Naive B cell (primary cell): ENCODE measurements around the gene FGF12. TPM values are rescaled to one million over a fixed set of nuclear protein-coding genes. Genes with fewer than 3 reads are reported as not detected.

ENCODE experiments used
- ATAC-seq, 2 donors: fragments of 150-1000 bp; cut with Tn5 transposase; 2 replicates each; pipeline ENCODE4 v1.10.0; 2021; ENCODE audit warnings: low read depth in 2 of 2, mild to moderate bottlenecking in 2 of 2, moderate library complexity in 2 of 2
- DNase-seq: peaks from one replicate; pipeline ENCODE4 v3.0.0; 2022
- H3K27ac Mint-ChIP-seq, 6 donors: one replicate each; pipeline ENCODE4 v1.8.0; 2020 to 2022; ENCODE audit warnings: mild to moderate bottlenecking in 6 of 6, mixed read lengths in 6 of 6, moderate library complexity in 5 of 6, inconsistent platforms in 2 of 6
- H3K27me3 Mint-ChIP-seq, 3 donors: one replicate each; pipeline ENCODE4 v1.8.0; 2021 to 2022; ENCODE audit warnings: mixed read lengths in 3 of 3, mild to moderate bottlenecking in 1 of 3
- H3K36me3 Mint-ChIP-seq, 2 donors: one replicate each; pipeline ENCODE4 v1.8.0; 2020 to 2022; ENCODE audit warnings: mixed read lengths in 2 of 2, inconsistent platforms in 1 of 2, mild to moderate bottlenecking in 1 of 2
- H3K4me1 Mint-ChIP-seq, 3 donors: one replicate each; pipeline ENCODE4 v1.8.0; 2020 to 2022; ENCODE audit warnings: mixed read lengths in 3 of 3, inconsistent platforms in 1 of 3, mild to moderate bottlenecking in 1 of 3, moderate library complexity in 1 of 3
- H3K4me3 Mint-ChIP-seq, 8 donors: one replicate each; pipeline ENCODE4 v1.8.0; 2020 to 2022; ENCODE audit warnings: mild to moderate bottlenecking in 8 of 8, mixed read lengths in 8 of 8, moderate library complexity in 8 of 8, inconsistent platforms in 2 of 8
- H3K9me3 Mint-ChIP-seq, 7 donors: one replicate each; pipeline ENCODE4 v1.8.0; 2020 to 2022; ENCODE audit warnings: mixed read lengths in 7 of 7, mild to moderate bottlenecking in 5 of 7, inconsistent platforms in 2 of 7, moderate library complexity in 1 of 7
- polyA plus RNA-seq, 6 donors: library from polyadenylated mRNA; unstranded; fragments of 300-500 nt; fragmentation: Illumina TruSeq; gene quantifications; one replicate each; pipeline ENCODE4 v1.2.3, GENCODE V29; 2021; ENCODE audit warnings: low read depth in 6 of 6

FGF12 gene
- polyA plus RNA-seq, 6 donors from 2014 or later = not detected

GRCh38 chr3:192652727-192653126, 74.6 kb downstream of the FGF12 start:
- Mint-ChIP-seq H3K9me3 (peaks cover 0 to 3% (median 0%) of the 10 kb centered on the region in 7 donors), H3K4me1 (no peaks in the 10 kb centered on the region), H3K27ac (no peak overlapping the region), H3K36me3 (no peaks in the 10 kb centered on the region), H3K4me3 (no peak overlapping the region), H3K27me3 (peaks cover 0 to 4% (median 0%) of the 10 kb centered on the region in 3 donors)
- no peak for DNase-seq
- no peak for ATAC-seq

- no peaks in the 10 kb centered on the region for H3K36me3 Mint-ChIP-seq
- ATAC-seq = no peak
Observed at GRCh38 chr3:192651836-192652512, 75.4 kb downstream of the FGF12 start.

GRCh38 chr3:192645437-192645836, 81.9 kb downstream of the FGF12 start:
- DNase-seq (no peak), ATAC-seq (no peak)
- no peak overlapping the region for H3K4me3 Mint-ChIP-seq
- H3K27ac Mint-ChIP-seq = no peak overlapping the region
- H3K27me3 Mint-ChIP-seq = no peaks in the 10 kb centered on the region
- H3K9me3 Mint-ChIP-seq = peaks cover 0 to 3% (median 0%) of the 10 kb centered on the region in 7 donors
- H3K4me1 Mint-ChIP-seq = no peaks in the 10 kb centered on the region
- H3K36me3 Mint-ChIP-seq = no peaks in the 10 kb centered on the region

More at GRCh38 chr3:192651836-192652512, 75.4 kb downstream of the FGF12 start:
- no peak for DNase-seq
- Mint-ChIP-seq H3K9me3 (peaks cover 0 to 3% (median 0%) of the 10 kb centered on the region in 7 donors), H3K27ac (no peak overlapping the region), H3K4me3 (no peak overlapping the region), H3K4me1 (no peaks in the 10 kb centered on the region), H3K27me3 (peaks cover 0 to 4% (median 0%) of the 10 kb centered on the region in 3 donors)

- no peak overlapping the region for H3K4me3 Mint-ChIP-seq
- no peak for DNase-seq
- H3K9me3 Mint-ChIP-seq = peaks cover 0 to 3% (median 0%) of the 10 kb centered on the region in 7 donors
- H3K36me3 Mint-ChIP-seq = no peaks in the 10 kb centered on the region
- ATAC-seq = no peak
- H3K4me1 Mint-ChIP-seq = no peaks in the 10 kb centered on the region
- H3K27me3 Mint-ChIP-seq = no peaks in the 10 kb centered on the region
- H3K27ac Mint-ChIP-seq = no peak overlapping the region
Observed at GRCh38 chr3:192642651-192643050, 84.7 kb downstream of the FGF12 start.

- no peaks in the 10 kb centered on the region for H3K27me3 Mint-ChIP-seq
- H3K27ac Mint-ChIP-seq = no peak overlapping the region
- ATAC-seq (no peak), DNase-seq (no peak)
- H3K36me3 Mint-ChIP-seq = no peaks in the 10 kb centered on the region
- no peaks in the 10 kb centered on the region for H3K4me1 Mint-ChIP-seq
- peaks cover 0 to 3% (median 0%) of the 10 kb centered on the region in 7 donors for H3K9me3 Mint-ChIP-seq
- no peak overlapping the region for H3K4me3 Mint-ChIP-seq
Observed at GRCh38 chr3:192641919-192642318, 85.4 kb downstream of the FGF12 start.

GRCh38 chr3:192639987-192640386, 87.4 kb downstream of the FGF12 start:
- no peaks in the 10 kb centered on the region for H3K4me1 Mint-ChIP-seq
- H3K9me3 Mint-ChIP-seq = peaks cover 0 to 1% (median 0%) of the 10 kb centered on the region in 7 donors
- H3K36me3 Mint-ChIP-seq = no peaks in the 10 kb centered on the region
- H3K4me3 Mint-ChIP-seq = no peak overlapping the region
- H3K27me3 Mint-ChIP-seq = no peaks in the 10 kb centered on the region
- no peak overlapping the region for H3K27ac Mint-ChIP-seq
- ATAC-seq (no peak), DNase-seq (no peak)

- H3K4me3 Mint-ChIP-seq = no peak overlapping the region
- no peaks in the 10 kb centered on the region for H3K27me3 Mint-ChIP-seq
- ATAC-seq (no peak), DNase-seq (no peak)
- H3K36me3 Mint-ChIP-seq = no peaks in the 10 kb centered on the region
- H3K27ac Mint-ChIP-seq = no peak overlapping the region
- H3K9me3 Mint-ChIP-seq = no peaks in the 10 kb centered on the region
- H3K4me1 Mint-ChIP-seq = no peaks in the 10 kb centered on the region
Observed at GRCh38 chr3:192637803-192638202, 89.5 kb downstream of the FGF12 start.

- no peak for ATAC-seq
- Mint-ChIP-seq H3K27me3 (no peaks in the 10 kb centered on the region), H3K4me1 (no peaks in the 10 kb centered on the region), H3K27ac (no peak overlapping the region), H3K36me3 (no peaks in the 10 kb centered on the region), H3K4me3 (no peak overlapping the region), H3K9me3 (no peaks in the 10 kb centered on the region)
- no peak for DNase-seq
Observed at GRCh38 chr3:192636517-192637444, 90.6 kb downstream of the FGF12 start.

- H3K27ac Mint-ChIP-seq = no peak overlapping the region
- H3K36me3 Mint-ChIP-seq = no peaks in the 10 kb centered on the region
- ATAC-seq = no peak
- no peak overlapping the region for H3K4me3 Mint-ChIP-seq
- no peak for DNase-seq
- H3K4me1 Mint-ChIP-seq = no peaks in the 10 kb centered on the region
- no peaks in the 10 kb centered on the region for H3K27me3 Mint-ChIP-seq
- peaks cover 0 to 4% (median 1%) of the 10 kb centered on the region in 7 donors for H3K9me3 Mint-ChIP-seq
Observed at GRCh38 chr3:192629429-192629828, 97.9 kb downstream of the FGF12 start.

- Mint-ChIP-seq H3K27ac (no peak overlapping the region), H3K27me3 (peaks cover 0 to 8% (median 0%) of the 10 kb centered on the region in 3 donors), H3K4me1 (no peaks in the 10 kb centered on the region), H3K36me3 (no peaks in the 10 kb centered on the region), H3K4me3 (no peak overlapping the region), H3K9me3 (no peaks in the 10 kb centered on the region)
- ATAC-seq (no peak), DNase-seq (no peak)
Observed at GRCh38 chr3:192621909-192622308, 105.4 kb downstream of the FGF12 start.

- DNase-seq (no peak), ATAC-seq (no peak)
- Mint-ChIP-seq H3K9me3 (no peaks in the 10 kb centered on the region), H3K27ac (peak overlapping the region in 1 of 6 donors; percentile 53), H3K36me3 (no peaks in the 10 kb centered on the region), H3K4me1 (no peaks in the 10 kb centered on the region), H3K27me3 (peaks cover 0 to 11% (median 4%) of the 10 kb centered on the region in 3 donors), H3K4me3 (no peak overlapping the region)
Observed at GRCh38 chr3:192620275-192620674, 107.1 kb downstream of the FGF12 start.

GRCh38 chr3:192611411-192611810, 115.9 kb downstream of the FGF12 start:
- H3K36me3 Mint-ChIP-seq = no peaks in the 10 kb centered on the region
- H3K4me1 Mint-ChIP-seq = no peaks in the 10 kb centered on the region
- DNase-seq = no peak
- no peak for ATAC-seq
- H3K27me3 Mint-ChIP-seq = peaks cover 0 to 8% (median 5%) of the 10 kb centered on the region in 3 donors
- no peaks in the 10 kb centered on the region for H3K9me3 Mint-ChIP-seq
- H3K27ac Mint-ChIP-seq = no peak overlapping the region
- H3K4me3 Mint-ChIP-seq = no peak overlapping the region

GRCh38 chr3:192608726-192609600, 118.4 kb downstream of the FGF12 start:
- Mint-ChIP-seq H3K9me3 (peaks cover 0 to 8% (median 0%) of the 10 kb centered on the region in 7 donors), H3K4me1 (no peaks in the 10 kb centered on the region), H3K27ac (no peak overlapping the region), H3K4me3 (no peak overlapping the region), H3K36me3 (no peaks in the 10 kb centered on the region), H3K27me3 (no peaks in the 10 kb centered on the region)
- no peak for ATAC-seq
- no peak for DNase-seq
